Large intestine (tissue), 3 donors: Measurements from ENCODE around the gene SSBP3. TPM values are rescaled to one million over a fixed set of nuclear protein-coding genes. Genes with fewer than 3 reads are reported as not detected.
A peak's percentile ranks its signal among the peaks of the same experiment; 100 is the strongest.

Experiments
- DNase-seq, 2 donors: peaks; one replicate each; pipeline versions ENCODE4 v3.0.0 to v3.0.0-alpha.2; 2013
- H3K27ac ChIP-seq: one replicate; pipeline ENCODE4 v1.5.1; 2013; ENCODE audit warnings: low read length
- H3K27me3 ChIP-seq: 2 replicates; pipeline ENCODE4 v1.6.1; 2013; ENCODE audit warnings: low read length; ENCODE audit not compliant: control insufficient read depth, insufficient read depth
- H3K36me3 ChIP-seq: 2 replicates; pipeline ENCODE4 v1.6.1; 2013; ENCODE audit warnings: low read length; ENCODE audit not compliant: control insufficient read depth, insufficient read depth
- H3K4me1 ChIP-seq: one replicate; pipeline ENCODE4 v1.6.1; 2013; ENCODE audit warnings: low read length; ENCODE audit not compliant: control insufficient read depth, insufficient read depth
- H3K4me3 ChIP-seq: one replicate; pipeline ENCODE4 v1.5.1; 2013; ENCODE audit warnings: low read length
- H3K9me3 ChIP-seq: one replicate; pipeline ENCODE4 v1.6.1; 2013; ENCODE audit warnings: mild to moderate bottlenecking, low read depth, low read length, moderate library complexity; ENCODE audit not compliant: control insufficient read depth
- WGBS: methylation state at CpG from one replicate; pipeline ENCODE4 v1.1.5; 2013; ENCODE audit warnings: low lambda C conversion rate; ENCODE audit not compliant: insufficient coverage; 5-methylcytosine and 5-hydroxymethylcytosine counted together
- polyA plus RNA-seq: library from polyadenylated mRNA; unstranded; fragments of 120-200 nt; gene quantifications from one replicate; pipeline ENCODE4 v1.2.1, GENCODE V29; 2013

The SSBP3 gene
- polyA plus RNA-seq, 1 donor, result 48.2 TPM

- no peaks in the 10 kb centered on the region for H3K9me3 ChIP-seq
- no peaks in the 10 kb centered on the region for H3K27me3 ChIP-seq
- WGBS, result 71% methylated on average over 1 of the region's 2 CpGs
- H3K27ac ChIP-seq, result no peak overlapping the region
- no peaks in the 10 kb centered on the region for H3K36me3 ChIP-seq
- peaks cover 20% of the 10 kb centered on the region for H3K4me1 ChIP-seq
- no peak for DNase-seq
- H3K4me3 ChIP-seq, result no peak overlapping the region
These were observed 63.9 kb downstream of the SSBP3 start for GRCh38 chr1:54342288-54342687.

- Histone ChIP-seq H3K27me3 (no peaks in the 10 kb centered on the region), H3K4me1 (peaks cover 15% of the 10 kb centered on the region), H3K36me3 (no peaks in the 10 kb centered on the region), H3K9me3 (no peaks in the 10 kb centered on the region), H3K27ac (no peak overlapping the region), H3K4me3 (no peak overlapping the region)
- WGBS, result 100% methylated on average over 1 of the region's 9 CpGs
- no peak for DNase-seq
These were observed 64.4 kb downstream of the SSBP3 start for GRCh38 chr1:54341763-54342162.

- H3K27ac ChIP-seq, result no peak overlapping the region
- no CpG with 5 or more reads among the region's 5 CpGs for WGBS
- H3K27me3 ChIP-seq, result no peaks in the 10 kb centered on the region
- peaks cover 20% of the 10 kb centered on the region for H3K4me1 ChIP-seq
- DNase-seq, result no peak
- H3K4me3 ChIP-seq, result no peak overlapping the region
- no peaks in the 10 kb centered on the region for H3K9me3 ChIP-seq
- H3K36me3 ChIP-seq, result no peaks in the 10 kb centered on the region
These were observed 65.3 kb downstream of the SSBP3 start for GRCh38 chr1:54340878-54341277.

- H3K27ac ChIP-seq, result no peak overlapping the region
- no CpG with 5 or more reads among the region's 6 CpGs for WGBS
- no peak for DNase-seq
- H3K27me3 ChIP-seq, result no peaks in the 10 kb centered on the region
- H3K4me1 ChIP-seq, result peaks cover 25% of the 10 kb centered on the region
- no peaks in the 10 kb centered on the region for H3K36me3 ChIP-seq
- no peaks in the 10 kb centered on the region for H3K9me3 ChIP-seq
- H3K4me3 ChIP-seq, result no peak overlapping the region
These were observed 65.8 kb downstream of the SSBP3 start for GRCh38 chr1:54340434-54340833.

- H3K9me3 ChIP-seq, result no peaks in the 10 kb centered on the region
- WGBS, result no CpG with 5 or more reads among the region's 2 CpGs
- H3K4me3 ChIP-seq, result no peak overlapping the region
- H3K4me1 ChIP-seq, result peaks cover 25% of the 10 kb centered on the region
- no peak overlapping the region for H3K27ac ChIP-seq
- DNase-seq, result no peak
- no peaks in the 10 kb centered on the region for H3K36me3 ChIP-seq
- no peaks in the 10 kb centered on the region for H3K27me3 ChIP-seq
These were observed 67.1 kb downstream of the SSBP3 start for GRCh38 chr1:54339126-54339525.

GRCh38 chr1:54338464-54338863 lies 67.7 kb downstream of the SSBP3 start:
- WGBS, result no CpG with 5 or more reads among the region's 8 CpGs
- Histone ChIP-seq H3K27ac (no peak overlapping the region), H3K36me3 (no peaks in the 10 kb centered on the region), H3K9me3 (no peaks in the 10 kb centered on the region), H3K27me3 (no peaks in the 10 kb centered on the region), H3K4me3 (no peak overlapping the region), H3K4me1 (peaks cover 25% of the 10 kb centered on the region)
- no peak for DNase-seq

- Histone ChIP-seq H3K27me3 (no peaks in the 10 kb centered on the region), H3K9me3 (no peaks in the 10 kb centered on the region), H3K27ac (no peak overlapping the region), H3K4me1 (peaks cover 25% of the 10 kb centered on the region), H3K36me3 (no peaks in the 10 kb centered on the region), H3K4me3 (no peak overlapping the region)
- 100% methylated on average over 1 of the region's 7 CpGs for WGBS
- DNase-seq, result no peak
These were observed 68.3 kb downstream of the SSBP3 start for GRCh38 chr1:54337928-54338327.

- H3K4me3 ChIP-seq, result no peak overlapping the region
- H3K27me3 ChIP-seq, result no peaks in the 10 kb centered on the region
- H3K4me1 ChIP-seq, result peaks cover 21% of the 10 kb centered on the region
- WGBS, result no CpG with 5 or more reads among the region's 7 CpGs
- no peaks in the 10 kb centered on the region for H3K9me3 ChIP-seq
- H3K36me3 ChIP-seq, result no peaks in the 10 kb centered on the region
- no peak overlapping the region for H3K27ac ChIP-seq
- DNase-seq, result no peak
These were observed 69.2 kb downstream of the SSBP3 start for GRCh38 chr1:54337034-54337433.

GRCh38 chr1:54336116-54336515 lies 70.1 kb downstream of the SSBP3 start:
- peaks cover 21% of the 10 kb centered on the region for H3K4me1 ChIP-seq

GRCh38 chr1:54335755-54336108 lies 70.5 kb downstream of the SSBP3 start:
- H3K36me3 ChIP-seq, result no peaks in the 10 kb centered on the region
- peaks cover 21% of the 10 kb centered on the region for H3K4me1 ChIP-seq
- 100% methylated on average over 1 of the region's 7 CpGs for WGBS

More at GRCh38 chr1:54336116-54336515, 70.1 kb downstream of the SSBP3 start:
- H3K27ac ChIP-seq, result peak overlapping the region; percentile 65
- WGBS, result no CpG with 5 or more reads among the region's 5 CpGs
- no peak for DNase-seq
- no peaks in the 10 kb centered on the region for H3K36me3 ChIP-seq
- no peak overlapping the region for H3K4me3 ChIP-seq
- H3K27me3 ChIP-seq, result no peaks in the 10 kb centered on the region
- H3K9me3 ChIP-seq, result no peaks in the 10 kb centered on the region

GRCh38 chr1:54335011-54335754 lies 71.0 kb downstream of the SSBP3 start:
- 92% methylated on average over 2 of the region's 13 CpGs for WGBS
- peak overlapping the region; percentile 65 for H3K27ac ChIP-seq
- H3K4me3 ChIP-seq, result no peak overlapping the region
- H3K4me1 ChIP-seq, result peaks cover 23% of the 10 kb centered on the region
- no peaks in the 10 kb centered on the region for H3K9me3 ChIP-seq
- no peaks in the 10 kb centered on the region for H3K27me3 ChIP-seq
- peak in 1 of 2 donors; percentile 44 for DNase-seq
- no peaks in the 10 kb centered on the region for H3K36me3 ChIP-seq

More at GRCh38 chr1:54335755-54336108, 70.5 kb downstream of the SSBP3 start:
- H3K9me3 ChIP-seq, result no peaks in the 10 kb centered on the region
- no peaks in the 10 kb centered on the region for H3K27me3 ChIP-seq
- H3K27ac ChIP-seq, result peak overlapping the region; percentile 65
- peak in 1 of 2 donors; percentile 55 for DNase-seq
- H3K4me3 ChIP-seq, result no peak overlapping the region
